Immature natural killer cell (primary cell): ENCODE results near the gene NPLOC4. TPM values are rescaled to one million over a fixed set of nuclear protein-coding genes. Genes with fewer than 3 reads are reported as not detected.
"Not testable (repeated sequence)": the region's sequence is repeated elsewhere in the genome, so short reads cannot be mapped to it uniquely, and the experiment has no call there.

Experiments
- DNase-seq, 3 donors: peaks; one replicate each; pipeline ENCODE4 v3.0.0; 2022; ENCODE audit warnings: mixed read lengths in 1 of 3
- H3K27ac Mint-ChIP-seq, 6 donors: one replicate each; pipeline ENCODE4 v1.8.0; 2020; ENCODE audit warnings: mixed read lengths in 6 of 6, mild to moderate bottlenecking in 5 of 6, inconsistent platforms in 4 of 6, moderate library complexity in 3 of 6
- H3K27me3 Mint-ChIP-seq, 3 donors: one replicate each; pipeline ENCODE4 v1.8.0; 2020 to 2021; ENCODE audit warnings: low read depth in 3 of 3, mild to moderate bottlenecking in 3 of 3, mixed read lengths in 3 of 3, moderate library complexity in 3 of 3, inconsistent platforms in 1 of 3
- H3K36me3 Mint-ChIP-seq, 3 donors: one replicate each; pipeline ENCODE4 v1.8.0; 2020; ENCODE audit warnings: mixed read lengths in 3 of 3, inconsistent platforms in 2 of 3, mild to moderate bottlenecking in 2 of 3
- H3K4me1 Mint-ChIP-seq, 2 donors: one replicate each; pipeline ENCODE4 v1.8.0; 2020; ENCODE audit warnings: inconsistent platforms in 2 of 2, mild to moderate bottlenecking in 2 of 2, mixed read lengths in 2 of 2, moderate library complexity in 1 of 2
- H3K4me3 Mint-ChIP-seq, 5 donors: one replicate each; pipeline ENCODE4 v1.8.0; 2020; ENCODE audit warnings: mild to moderate bottlenecking in 5 of 5, mixed read lengths in 5 of 5, inconsistent platforms in 3 of 5, moderate library complexity in 3 of 5
- H3K9me3 Mint-ChIP-seq, 6 donors: one replicate each; pipeline ENCODE4 v1.8.0; 2020; ENCODE audit warnings: mild to moderate bottlenecking in 6 of 6, mixed read lengths in 6 of 6, inconsistent platforms in 4 of 6, moderate library complexity in 3 of 6
- polyA plus RNA-seq, 3 donors: library from polyadenylated mRNA; unstranded; fragments of 300-500 nt; fragmentation: Illumina TruSeq; gene quantifications; one replicate each; pipeline ENCODE4 v1.2.3, GENCODE V29; 2021

Gene NPLOC4
- polyA plus RNA-seq, 3 donors from 2014 or later, result 51.0 to 73.9 (median 60.3) TPM

DNA sequence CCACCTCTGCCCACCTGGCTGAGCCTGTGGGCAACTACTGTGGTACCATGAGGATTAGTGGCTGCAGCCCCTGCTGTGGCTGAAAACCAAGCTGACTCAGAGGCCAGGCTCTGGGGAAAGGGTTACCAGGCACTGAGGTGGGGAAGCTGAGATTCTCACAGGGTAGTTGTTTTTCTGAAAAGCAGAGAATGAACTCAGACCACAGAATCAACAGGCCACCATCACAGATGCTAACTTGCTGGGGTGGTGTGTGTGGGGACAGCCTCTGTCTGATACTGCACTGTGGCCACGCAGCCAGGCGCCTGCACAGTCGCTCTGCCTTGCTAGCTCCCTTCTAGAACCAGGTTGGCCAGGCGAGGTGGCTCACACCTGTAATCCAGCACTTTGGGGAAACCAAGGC, 28.8 kb downstream of the NPLOC4 start:
- peak overlapping the region in 2 of 6 donors; percentile 13 to 17 for H3K27ac Mint-ChIP-seq
- peaks cover 9 to 34% (median 14%) of the 10 kb centered on the region in 3 donors for H3K36me3 Mint-ChIP-seq
- peaks cover 0 to 5% (median 0%) of the 10 kb centered on the region in 3 donors for H3K27me3 Mint-ChIP-seq
- DNase-seq, result peak in 1 of 3 donors; percentile 12
- H3K9me3 Mint-ChIP-seq, result no peaks in the 10 kb centered on the region
- H3K4me3 Mint-ChIP-seq, result no peak overlapping the region
- H3K4me1 Mint-ChIP-seq, result peaks cover 13 to 15% of the 10 kb centered on the region in 2 donors

DNA sequence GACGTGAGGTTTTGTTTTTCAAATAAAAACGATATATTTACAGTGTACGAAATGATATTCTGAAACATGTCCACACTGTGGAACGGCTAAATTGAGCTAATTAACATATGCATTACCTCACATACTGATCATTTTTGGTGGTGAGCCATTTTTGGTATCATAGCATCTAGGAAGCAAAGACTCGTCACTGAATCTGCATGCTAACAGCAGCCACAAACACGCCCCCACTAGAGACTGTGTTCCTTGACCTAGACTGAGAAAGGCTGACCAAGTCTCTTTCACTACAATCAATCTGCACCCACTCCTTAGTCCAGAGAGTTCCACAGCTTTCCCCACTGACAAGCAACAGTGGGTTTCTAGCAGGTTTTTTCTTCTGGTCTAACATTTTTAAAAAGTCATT, 29.5 kb downstream of the NPLOC4 start:
- H3K36me3 Mint-ChIP-seq, result peaks cover 9 to 32% (median 14%) of the 10 kb centered on the region in 3 donors

GRCh38 chr17:81603846-81604610, 32.9 kb downstream of the NPLOC4 start:
- no peak for DNase-seq
- no peak overlapping the region for H3K4me3 Mint-ChIP-seq
- peaks cover 15 to 33% (median 15%) of the 10 kb centered on the region in 3 donors for H3K36me3 Mint-ChIP-seq
- H3K27me3 Mint-ChIP-seq, result peaks cover 0 to 3% (median 0%) of the 10 kb centered on the region in 3 donors
- no peak overlapping the region for H3K27ac Mint-ChIP-seq
- no peaks in the 10 kb centered on the region for H3K9me3 Mint-ChIP-seq
- peaks cover 8 to 13% of the 10 kb centered on the region in 2 donors for H3K4me1 Mint-ChIP-seq

More for the DNA sequence above, 29.5 kb downstream of the NPLOC4 start:
- peaks cover 0 to 5% (median 0%) of the 10 kb centered on the region in 3 donors for H3K27me3 Mint-ChIP-seq
- DNase-seq, result no peak
- no peaks in the 10 kb centered on the region for H3K9me3 Mint-ChIP-seq
- peaks cover 13 to 15% of the 10 kb centered on the region in 2 donors for H3K4me1 Mint-ChIP-seq
- H3K4me3 Mint-ChIP-seq, result no peak overlapping the region
- H3K27ac Mint-ChIP-seq, result peak overlapping the region in 2 of 6 donors; percentile 13 to 17

DNA sequence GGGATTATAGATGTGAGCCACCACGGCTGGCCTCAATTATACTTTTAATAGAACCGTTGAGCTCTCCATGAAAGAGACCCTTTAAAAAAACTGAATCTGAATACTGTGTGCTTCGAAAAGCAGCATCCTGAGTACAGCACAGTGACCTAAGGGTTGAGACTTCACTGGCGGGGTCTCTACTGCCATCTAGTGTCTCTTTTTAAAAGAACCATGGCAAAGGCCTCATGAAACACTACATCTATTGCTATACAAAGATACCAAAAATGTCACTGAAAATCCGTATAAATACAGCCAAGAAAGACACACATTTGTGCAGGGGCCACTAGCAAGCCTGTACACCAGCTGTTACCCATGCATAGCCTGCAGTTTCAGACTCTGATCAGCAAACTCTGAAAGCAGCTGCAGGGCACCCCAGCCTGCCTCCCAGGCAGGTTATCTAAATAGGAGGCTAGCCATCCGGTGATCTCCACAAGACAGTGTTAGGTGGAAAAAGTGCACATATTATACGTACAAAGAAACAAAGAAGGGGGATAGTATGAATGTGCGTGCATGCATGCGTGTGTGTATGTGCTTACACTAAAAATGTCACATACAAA, 35.3 kb downstream of the NPLOC4 start:
- Mint-ChIP-seq H3K27ac (peak overlapping the region in 2 of 6 donors; percentile 28 to 79), H3K4me3 (no peak overlapping the region), H3K4me1 (peaks cover 2 to 14% of the 10 kb centered on the region in 2 donors), H3K36me3 (peaks cover 10 to 38% (median 19%) of the 10 kb centered on the region in 3 donors), H3K9me3 (no peaks in the 10 kb centered on the region), H3K27me3 (no peaks in the 10 kb centered on the region)
- DNase-seq, result peak; percentile 40 to 57 (median 53)

DNA sequence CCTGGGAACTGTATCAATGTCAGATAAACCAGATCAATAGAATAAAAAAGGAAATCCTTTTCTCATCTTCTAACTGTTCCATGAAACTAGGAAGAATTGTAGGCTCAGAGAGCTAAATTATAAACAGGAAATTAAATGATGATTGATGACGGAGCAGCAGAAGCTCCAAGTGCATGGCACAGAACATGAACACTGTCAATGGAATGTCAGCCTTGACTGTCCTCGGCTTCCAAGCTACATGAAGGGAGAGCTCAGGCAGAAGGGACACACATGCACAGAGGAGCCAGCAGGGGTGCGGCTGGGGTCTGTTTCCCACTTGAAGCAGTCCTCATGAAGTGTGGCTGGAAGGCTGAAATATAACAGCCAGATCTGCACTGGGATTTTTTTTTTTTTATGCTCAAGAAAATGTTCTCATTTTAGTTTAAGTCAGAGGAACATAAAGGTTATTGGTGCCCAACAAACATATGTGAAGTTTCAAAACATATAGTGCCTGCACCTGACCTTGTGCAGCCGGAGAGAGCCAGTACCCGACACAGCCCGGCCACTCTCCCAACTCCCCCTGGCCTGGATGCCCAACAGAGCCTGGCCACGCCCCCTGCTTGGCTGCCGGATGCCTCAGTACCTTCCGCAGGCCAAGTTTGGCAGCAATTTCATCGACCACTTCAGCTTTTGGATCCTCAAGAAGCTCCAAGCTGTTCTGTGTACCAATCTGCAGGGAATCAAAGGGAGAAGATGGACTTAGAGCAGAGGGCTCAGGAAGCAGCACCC, 37.0 kb downstream of the NPLOC4 start:
- no peak overlapping the region for H3K4me3 Mint-ChIP-seq
- peaks cover 2 to 14% of the 10 kb centered on the region in 2 donors for H3K4me1 Mint-ChIP-seq
- H3K27me3 Mint-ChIP-seq, result no peaks in the 10 kb centered on the region
- H3K36me3 Mint-ChIP-seq, result peaks cover 10 to 39% (median 15%) of the 10 kb centered on the region in 3 donors
- no peak for DNase-seq
- no peak overlapping the region for H3K27ac Mint-ChIP-seq
- no peaks in the 10 kb centered on the region for H3K9me3 Mint-ChIP-seq

- Mint-ChIP-seq H3K27ac (no peak overlapping the region), H3K4me3 (no peak overlapping the region), H3K9me3 (no peaks in the 10 kb centered on the region), H3K27me3 (no peaks in the 10 kb centered on the region), H3K4me1 (peaks cover 0 to 3% of the 10 kb centered on the region in 2 donors), H3K36me3 (peaks cover 14 to 47% (median 15%) of the 10 kb centered on the region in 3 donors)
- no peak for DNase-seq
These were observed 43.6 kb downstream of the NPLOC4 start for GRCh38 chr17:81593105-81593871.

DNA sequence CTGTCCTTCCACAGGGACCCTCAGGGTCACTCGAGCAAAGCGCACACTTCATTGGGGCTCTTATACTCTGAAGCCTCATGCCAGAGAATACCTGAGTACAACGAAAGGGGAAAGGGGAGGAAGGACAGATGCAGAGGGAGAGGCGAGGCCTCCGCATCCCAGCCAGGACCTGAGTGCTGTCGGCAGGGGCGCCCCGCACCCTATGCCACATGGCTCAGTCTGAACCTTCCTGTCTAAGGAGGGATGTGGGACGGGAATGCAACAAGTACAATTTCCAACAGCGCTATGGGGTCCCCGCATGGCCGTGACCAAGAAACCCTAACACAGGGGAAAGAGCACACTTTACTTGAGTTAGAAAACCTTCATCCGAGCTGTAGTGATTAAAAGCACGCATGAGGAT, 44.9 kb downstream of the NPLOC4 start:
- Mint-ChIP-seq H3K4me3 (no peak overlapping the region), H3K36me3 (peaks cover 16 to 50% (median 21%) of the 10 kb centered on the region in 3 donors), H3K27ac (no peak overlapping the region), H3K9me3 (no peaks in the 10 kb centered on the region), H3K27me3 (no peaks in the 10 kb centered on the region), H3K4me1 (no peaks in the 10 kb centered on the region)
- no peak for DNase-seq

DNA sequence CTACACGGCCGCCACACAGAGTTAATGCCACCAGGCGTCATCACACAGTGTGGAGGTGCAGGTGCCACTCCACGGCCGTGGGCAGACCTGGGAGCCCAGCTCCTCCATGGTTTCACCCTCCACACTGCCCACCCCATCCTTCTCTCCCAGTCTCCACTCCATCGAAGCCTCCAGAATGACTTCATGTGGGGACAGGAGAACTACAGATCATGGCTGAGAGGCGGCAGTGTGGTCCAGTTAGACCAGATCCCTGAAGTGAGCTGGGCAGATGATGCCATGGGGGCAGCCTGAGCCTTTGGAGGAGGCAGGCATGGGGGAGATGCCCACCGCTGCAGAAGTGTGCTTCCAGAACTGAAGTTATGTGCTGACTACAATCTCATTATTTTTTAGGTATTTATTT, 46.8 kb downstream of the NPLOC4 start:
- no peak overlapping the region for H3K27ac Mint-ChIP-seq
- no peak overlapping the region for H3K4me3 Mint-ChIP-seq
- H3K9me3 Mint-ChIP-seq, result no peaks in the 10 kb centered on the region
- peaks cover 20 to 52% (median 21%) of the 10 kb centered on the region in 3 donors for H3K36me3 Mint-ChIP-seq
- no peak for DNase-seq
- no peaks in the 10 kb centered on the region for H3K4me1 Mint-ChIP-seq
- H3K27me3 Mint-ChIP-seq, result peaks cover 0 to 3% (median 0%) of the 10 kb centered on the region in 3 donors

DNA sequence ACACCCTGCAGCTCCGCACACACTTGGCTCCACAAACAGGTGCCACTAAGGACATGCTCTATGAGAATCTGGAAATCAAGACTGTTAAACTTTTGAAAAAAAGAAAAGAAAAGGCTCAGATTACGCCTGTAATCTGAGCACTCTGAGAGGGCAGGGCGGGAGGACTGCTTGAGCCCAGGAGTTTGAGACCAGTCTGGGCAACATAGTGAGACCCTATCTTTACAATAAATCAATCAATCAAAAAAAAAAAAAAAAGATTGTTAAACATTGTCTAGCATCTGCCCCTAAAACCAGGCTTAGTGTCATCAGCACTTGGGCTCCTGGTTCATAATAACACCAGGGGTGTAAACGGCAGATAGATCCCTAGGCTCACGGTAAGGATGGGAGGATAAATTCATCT, 47.3 kb downstream of the NPLOC4 start:
- no peak for DNase-seq
- peaks cover 0 to 3% (median 0%) of the 10 kb centered on the region in 3 donors for H3K27me3 Mint-ChIP-seq
- no peak overlapping the region for H3K4me3 Mint-ChIP-seq
- H3K27ac Mint-ChIP-seq, result no peak overlapping the region
- H3K4me1 Mint-ChIP-seq, result no peaks in the 10 kb centered on the region
- no peaks in the 10 kb centered on the region for H3K9me3 Mint-ChIP-seq
- H3K36me3 Mint-ChIP-seq, result peaks cover 20 to 49% (median 21%) of the 10 kb centered on the region in 3 donors

GRCh38 chr17:81586096-81586495, 50.8 kb downstream of the NPLOC4 start:
- no peak overlapping the region for H3K27ac Mint-ChIP-seq
- peaks cover 10 to 49% (median 13%) of the 10 kb centered on the region in 3 donors for H3K36me3 Mint-ChIP-seq
- DNase-seq, result no peak
- H3K4me1 Mint-ChIP-seq, result no peaks in the 10 kb centered on the region
- no peaks in the 10 kb centered on the region for H3K9me3 Mint-ChIP-seq
- H3K27me3 Mint-ChIP-seq, result peaks cover 0 to 3% (median 0%) of the 10 kb centered on the region in 3 donors
- no peak overlapping the region for H3K4me3 Mint-ChIP-seq

GRCh38 chr17:81584771-81585170, 52.1 kb downstream of the NPLOC4 start:
- not testable (repeated sequence) for DNase-seq, H3K27ac Mint-ChIP-seq, H3K9me3 Mint-ChIP-seq, H3K27me3 Mint-ChIP-seq, H3K4me3 Mint-ChIP-seq, H3K4me1 Mint-ChIP-seq
- peaks cover 10 to 45% (median 13%) of the 10 kb centered on the region in 3 donors for H3K36me3 Mint-ChIP-seq

DNA sequence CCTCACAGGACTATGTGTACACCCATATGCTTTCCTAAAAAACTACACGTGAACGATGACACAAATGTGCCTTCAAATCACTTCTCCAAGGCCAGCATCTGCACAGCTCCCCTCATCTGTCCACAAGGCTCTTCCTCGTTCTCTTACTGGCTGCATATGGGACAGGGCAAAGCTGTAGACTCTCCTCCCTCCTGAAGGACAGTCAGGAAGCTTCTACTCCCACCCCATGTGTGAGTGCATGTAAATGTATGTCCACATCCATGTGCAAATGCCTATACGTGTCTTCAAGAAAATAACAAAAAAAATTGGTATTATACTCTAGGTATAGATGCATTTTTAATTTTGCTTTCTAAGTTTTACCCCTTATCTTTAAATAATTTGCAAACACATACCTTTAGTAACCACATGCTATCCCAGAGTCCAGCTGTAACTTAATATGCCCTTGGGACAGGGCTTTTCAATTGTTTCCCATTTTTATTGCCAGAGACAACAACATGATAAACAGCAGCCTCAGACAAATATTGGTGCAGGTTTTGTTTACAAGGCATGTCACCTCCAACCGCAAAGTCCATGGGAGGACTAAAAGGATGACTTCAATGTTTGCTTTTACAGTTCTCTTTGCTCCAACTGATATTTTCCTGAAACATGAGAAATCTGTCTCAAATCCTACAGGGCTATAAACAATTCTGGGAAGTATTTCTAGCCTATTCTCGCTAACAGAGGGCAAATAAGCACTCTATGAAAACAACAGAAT, 53.1 kb downstream of the NPLOC4 start:
- H3K4me1 Mint-ChIP-seq, result no peaks in the 10 kb centered on the region
- no peak overlapping the region for H3K4me3 Mint-ChIP-seq
- peaks cover 0 to 4% (median 3%) of the 10 kb centered on the region in 3 donors for H3K27me3 Mint-ChIP-seq
- H3K27ac Mint-ChIP-seq, result no peak overlapping the region
- DNase-seq, result no peak
- peaks cover 10 to 40% (median 13%) of the 10 kb centered on the region in 3 donors for H3K36me3 Mint-ChIP-seq
- H3K9me3 Mint-ChIP-seq, result no peaks in the 10 kb centered on the region
